GM19043 (cell line): ENCODE data around the gene DDX3Y.
A peak's percentile ranks its signal among the peaks of the same experiment; 100 is the strongest.

Experiments used
- ATAC-seq: cut with Tn5 transposase; IDR thresholded peaks from one replicate; pipeline ENCODE4 v1.9.1; 2021; ENCODE audit warnings: low read depth; ENCODE audit not compliant: unreplicated experiment

Gene DDX3Y

DNA sequence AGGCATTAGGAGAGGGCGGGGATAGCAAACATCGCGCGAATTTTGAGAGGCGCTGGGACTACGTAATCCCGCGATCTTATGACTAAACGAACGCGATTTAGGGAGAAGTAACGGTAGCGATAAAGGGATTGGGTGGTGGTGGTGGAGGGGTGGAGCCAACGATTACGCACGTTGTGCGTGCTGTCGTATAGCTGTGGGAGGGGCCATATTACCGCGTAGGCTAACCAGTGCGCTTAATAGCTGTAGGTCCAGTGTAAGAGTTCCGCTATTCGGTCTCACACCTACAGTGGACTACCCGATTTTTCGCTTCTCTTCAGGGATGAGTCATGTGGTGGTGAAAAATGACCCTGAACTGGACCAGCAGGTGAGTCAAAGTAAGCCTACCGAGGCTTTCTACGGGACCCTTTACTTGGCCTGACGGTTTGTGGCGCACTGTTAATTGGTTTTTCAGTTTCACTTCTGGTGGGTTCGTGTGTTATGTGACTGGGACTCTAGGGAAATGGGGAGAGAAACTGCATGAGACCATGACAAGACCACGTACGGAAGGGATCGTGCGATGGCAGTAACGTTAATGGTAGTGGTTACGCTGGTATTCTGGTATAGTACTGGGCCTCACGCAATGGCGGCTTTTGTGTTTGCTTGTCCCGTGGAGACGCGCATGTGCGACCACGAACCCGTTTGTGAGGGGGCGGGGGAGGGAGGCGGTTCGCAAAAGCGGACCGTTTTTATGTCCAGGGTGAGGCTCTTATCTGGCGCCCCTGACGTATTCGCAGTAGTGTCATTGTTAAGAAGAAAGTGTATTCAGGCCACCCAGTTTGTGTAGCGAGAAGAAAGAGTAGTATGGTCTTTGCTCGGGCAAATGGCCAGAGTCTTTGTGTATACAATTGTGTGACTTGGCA is at the start of gene DDX3Y:
DDX3Y (plus strand) TSS at position 251 of the 899 bp plus-strand sequence; CDS start at position 320, 69 bp downstream.
- ATAC-seq = peak; percentile 82

GRCh38 chrY:12855791-12856275 is 48.8 kb upstream of the DDX3Y start:
- no peak for ATAC-seq

DNA sequence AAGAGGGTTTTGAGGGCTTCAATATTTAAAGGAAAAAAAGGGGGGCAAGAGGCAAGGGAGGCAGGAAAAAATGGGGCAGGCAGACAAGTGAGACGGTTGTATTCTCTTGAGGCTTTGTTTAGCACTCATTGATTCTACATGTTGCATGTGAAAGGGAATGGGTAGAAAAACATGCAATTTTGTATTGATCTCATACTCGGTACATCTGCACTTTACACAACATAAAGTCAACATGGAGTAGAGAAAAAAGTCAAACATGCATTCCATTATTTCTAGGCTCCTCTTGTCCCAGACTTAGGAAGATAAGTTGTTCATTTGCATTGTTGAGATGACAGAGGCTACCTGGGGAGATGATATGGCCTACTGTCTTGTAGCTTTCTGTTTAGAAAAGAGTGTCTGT is 36.7 kb upstream of the DDX3Y start:
- ATAC-seq = no peak

DNA sequence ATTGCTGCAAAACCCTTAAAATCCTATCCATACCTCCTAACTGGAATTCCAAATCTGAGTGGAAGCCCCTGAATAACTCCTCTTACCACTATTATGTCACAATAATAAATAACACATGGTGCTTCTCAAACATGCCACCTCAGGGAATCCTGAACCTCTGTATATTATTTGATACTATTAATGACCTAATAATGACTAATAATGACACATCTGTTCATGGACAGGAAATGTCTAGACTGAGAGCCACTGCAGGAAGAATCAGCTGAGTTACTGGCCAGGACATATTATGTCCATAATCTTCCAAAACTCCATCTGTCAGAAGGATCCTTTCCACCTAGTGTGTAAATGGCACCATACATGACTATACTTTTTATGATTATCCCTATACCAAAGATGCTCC is 7.7 kb upstream of the DDX3Y start:
- ATAC-seq = no peak

DNA sequence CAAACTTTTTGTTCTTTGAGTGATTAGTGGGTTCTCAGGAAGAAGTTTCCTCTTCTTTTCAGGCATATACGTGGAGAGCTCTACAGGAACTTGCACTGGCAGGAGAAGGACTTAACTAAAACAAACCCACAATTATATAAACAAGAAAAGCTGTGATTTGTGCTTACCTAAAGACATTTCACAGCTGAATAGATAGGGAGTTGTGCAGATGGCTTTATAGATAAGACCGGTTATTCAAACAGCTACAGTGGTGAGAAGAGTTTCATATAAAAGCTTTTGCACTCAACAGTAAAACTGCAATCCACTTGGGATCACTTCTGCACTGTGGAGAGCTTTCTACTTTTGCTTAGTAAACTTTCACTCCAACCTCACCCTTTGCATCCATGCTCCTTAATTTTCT is 6.1 kb upstream of the DDX3Y start:
- ATAC-seq = no peak

DNA sequence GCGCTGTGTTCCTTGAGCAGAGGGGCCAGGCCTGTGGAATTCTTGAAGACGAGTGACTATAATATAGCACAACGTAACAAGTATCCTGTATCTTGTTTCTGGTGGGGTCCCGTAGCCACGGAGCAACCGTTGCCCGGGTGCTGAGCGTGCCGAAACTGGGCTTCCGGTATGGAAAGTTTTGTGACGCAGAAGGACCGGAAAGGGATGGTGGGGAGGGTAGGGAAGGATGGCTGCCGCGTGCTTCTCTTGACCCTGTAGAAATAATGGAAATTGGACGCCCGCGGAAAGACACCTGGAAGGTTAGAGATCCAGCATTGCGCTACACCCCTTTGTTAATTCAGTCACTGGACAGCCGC is 827 bp downstream of the DDX3Y start:
- ATAC-seq = peak; percentile 50

- ATAC-seq = no peak
Observed at GRCh38 chrY:12905895-12906294, 1.2 kb downstream of the DDX3Y start.

- ATAC-seq = no peak
Observed at GRCh38 chrY:12913541-12913940, 8.9 kb downstream of the DDX3Y start.

DNA sequence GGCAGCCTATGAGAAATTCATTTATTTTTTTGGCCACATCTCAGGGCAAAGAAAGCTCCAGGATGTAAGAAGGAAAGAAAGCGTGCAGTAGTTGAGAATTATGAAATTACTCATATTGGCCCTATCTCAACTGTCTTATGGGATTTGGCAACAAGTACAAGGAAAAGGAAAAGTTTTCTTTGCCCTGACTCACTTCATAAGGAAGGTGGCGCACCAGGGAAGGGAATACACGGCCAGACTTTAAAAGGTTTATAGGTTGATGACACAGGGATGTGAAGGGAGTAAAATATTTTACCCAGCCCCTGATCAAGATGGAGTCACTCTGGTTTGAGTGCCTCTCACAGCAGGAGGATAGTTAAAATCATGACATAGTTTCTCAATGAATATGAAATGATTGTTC is 23.4 kb downstream of the DDX3Y start:
- ATAC-seq = no peak

DNA sequence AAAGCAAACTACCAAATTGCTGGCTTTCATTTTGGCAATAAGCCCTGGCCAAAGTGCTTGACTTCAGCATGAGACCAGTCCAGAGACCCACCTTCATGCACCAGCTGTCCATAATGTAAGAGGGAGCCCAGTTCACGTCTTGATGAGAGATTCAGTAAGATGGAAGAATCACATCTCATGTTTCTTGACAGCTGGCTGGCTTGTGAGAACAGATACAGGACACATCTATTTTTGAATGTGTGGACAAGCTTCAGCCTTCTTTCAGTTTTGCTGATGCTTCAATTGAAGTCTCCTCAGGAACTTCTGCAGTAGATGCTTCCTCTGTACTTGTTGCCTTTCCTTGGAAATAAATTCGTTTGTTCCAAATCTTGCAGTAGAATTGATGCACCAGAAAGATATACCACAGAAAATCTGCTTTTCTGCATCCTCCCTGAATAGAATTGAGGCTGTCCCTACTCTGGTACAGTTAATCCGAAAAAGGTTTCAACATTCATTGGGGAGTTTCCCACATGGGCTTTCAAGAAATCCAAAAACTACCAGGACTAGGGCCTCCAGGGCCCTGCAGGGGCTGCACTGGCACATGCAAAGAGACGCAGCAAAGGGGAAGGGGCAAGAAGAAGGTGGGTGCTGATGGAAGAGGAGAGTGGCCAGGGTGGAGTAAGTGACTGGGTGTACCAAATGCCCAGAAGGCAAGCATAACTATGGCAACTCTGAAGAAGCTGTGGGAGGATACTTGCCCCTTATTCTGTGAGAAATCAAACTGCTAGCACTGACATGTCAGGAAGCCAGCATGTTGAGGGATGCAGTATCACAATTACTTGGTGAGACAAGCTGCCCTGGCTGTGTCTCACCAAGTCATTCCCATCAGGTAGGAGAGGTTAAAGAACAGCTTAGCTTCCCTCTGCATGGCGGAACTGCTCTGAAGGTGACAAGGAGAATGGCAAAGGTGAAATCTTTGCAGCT is 37.3 kb downstream of the DDX3Y start:
- ATAC-seq = no peak
